ENCODE results near the gene DHX30.
"Not testable (repeated sequence)": the region's sequence is repeated elsewhere in the genome, so short reads cannot be mapped to it uniquely, and the experiment has no call there.

DHX30 gene

DNA sequence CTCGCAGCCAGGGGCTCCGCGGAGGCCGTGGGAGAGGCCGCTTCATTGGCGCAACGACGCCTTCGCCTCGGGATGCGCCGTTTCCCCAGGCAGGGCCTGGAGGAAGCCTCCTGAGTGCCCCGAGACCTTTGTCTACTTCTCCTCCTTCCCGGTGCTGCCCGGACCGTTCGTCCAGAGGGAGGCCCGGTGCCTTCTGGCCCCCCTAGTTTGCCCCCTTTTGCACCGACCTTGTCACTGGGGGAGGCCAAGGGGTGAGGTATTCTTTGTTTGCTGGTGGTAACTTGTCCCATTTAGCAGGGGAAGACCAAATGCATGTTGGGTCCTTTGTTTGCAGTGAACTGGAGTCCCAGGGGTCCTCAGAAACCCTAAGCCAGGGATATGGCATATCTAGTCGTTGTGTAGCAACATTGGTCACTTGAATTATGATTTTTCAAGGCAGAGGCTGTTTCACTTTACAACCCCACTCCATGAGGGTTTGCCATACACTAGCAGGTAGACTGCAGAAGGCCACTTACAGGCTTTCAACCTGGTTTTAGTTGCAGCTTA lies 615 bp downstream of the DHX30 start:
- DNase-seq (ENCODE audit: low read depth, low spot score): no peak

GRCh38 chr3:47804577-47804976 lies 1.6 kb downstream of the DHX30 start:
- no peak for DNase-seq (ENCODE audit: low read depth, low spot score)

DNA sequence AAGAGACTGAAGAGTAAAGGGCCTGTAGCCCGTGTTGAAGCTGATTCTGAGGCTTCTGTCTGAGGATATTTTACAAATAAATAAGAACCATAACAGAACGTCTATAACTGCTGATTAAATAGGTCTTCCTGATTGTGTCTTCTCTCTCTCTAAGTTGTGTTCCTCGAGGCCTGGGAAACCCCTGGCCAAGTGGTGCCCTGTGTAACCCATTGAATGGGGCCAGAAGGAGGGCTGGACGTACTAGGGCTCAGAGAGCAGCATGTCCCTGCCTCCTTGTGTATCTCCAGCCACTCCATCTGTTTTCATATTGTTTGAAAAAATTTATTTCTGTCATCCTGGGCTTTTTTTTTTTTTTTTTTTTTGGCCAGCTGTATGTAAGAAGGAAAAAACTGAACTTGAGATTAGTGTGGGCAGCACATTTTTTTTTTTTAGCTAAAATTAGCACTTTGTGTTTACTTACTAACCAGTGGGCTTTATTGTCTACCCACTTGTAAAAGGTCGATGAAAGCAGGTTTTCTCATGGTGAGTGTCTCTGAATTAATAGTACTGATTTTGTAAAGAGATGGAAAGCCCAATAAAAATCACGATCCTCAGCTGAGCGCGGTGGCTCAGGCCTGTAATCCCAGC lies 10.7 kb downstream of the DHX30 start:
- DNase-seq (ENCODE audit: low read depth, low spot score): no peak

DNA sequence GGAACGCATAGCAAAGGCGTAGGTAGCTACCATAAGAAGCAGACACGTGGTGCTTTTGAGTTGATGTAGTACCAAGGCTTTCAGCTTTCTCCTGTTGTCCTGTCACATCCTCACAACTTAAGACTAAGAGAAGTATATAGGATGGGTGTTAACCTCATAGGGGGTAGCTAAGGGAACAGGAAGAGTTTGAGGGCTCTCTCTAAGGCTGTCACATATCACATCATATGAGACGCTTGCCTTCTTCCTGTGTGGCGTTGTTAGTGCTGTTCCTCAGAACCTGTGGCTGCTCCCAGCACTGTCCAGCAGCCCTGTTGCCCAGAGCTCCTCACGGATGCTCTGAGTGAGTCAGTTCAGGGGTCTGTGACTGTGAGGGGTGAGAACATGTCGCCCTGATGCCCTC lies 14.7 kb downstream of the DHX30 start:
- DNase-seq (ENCODE audit: low read depth, low spot score): no peak

DNA sequence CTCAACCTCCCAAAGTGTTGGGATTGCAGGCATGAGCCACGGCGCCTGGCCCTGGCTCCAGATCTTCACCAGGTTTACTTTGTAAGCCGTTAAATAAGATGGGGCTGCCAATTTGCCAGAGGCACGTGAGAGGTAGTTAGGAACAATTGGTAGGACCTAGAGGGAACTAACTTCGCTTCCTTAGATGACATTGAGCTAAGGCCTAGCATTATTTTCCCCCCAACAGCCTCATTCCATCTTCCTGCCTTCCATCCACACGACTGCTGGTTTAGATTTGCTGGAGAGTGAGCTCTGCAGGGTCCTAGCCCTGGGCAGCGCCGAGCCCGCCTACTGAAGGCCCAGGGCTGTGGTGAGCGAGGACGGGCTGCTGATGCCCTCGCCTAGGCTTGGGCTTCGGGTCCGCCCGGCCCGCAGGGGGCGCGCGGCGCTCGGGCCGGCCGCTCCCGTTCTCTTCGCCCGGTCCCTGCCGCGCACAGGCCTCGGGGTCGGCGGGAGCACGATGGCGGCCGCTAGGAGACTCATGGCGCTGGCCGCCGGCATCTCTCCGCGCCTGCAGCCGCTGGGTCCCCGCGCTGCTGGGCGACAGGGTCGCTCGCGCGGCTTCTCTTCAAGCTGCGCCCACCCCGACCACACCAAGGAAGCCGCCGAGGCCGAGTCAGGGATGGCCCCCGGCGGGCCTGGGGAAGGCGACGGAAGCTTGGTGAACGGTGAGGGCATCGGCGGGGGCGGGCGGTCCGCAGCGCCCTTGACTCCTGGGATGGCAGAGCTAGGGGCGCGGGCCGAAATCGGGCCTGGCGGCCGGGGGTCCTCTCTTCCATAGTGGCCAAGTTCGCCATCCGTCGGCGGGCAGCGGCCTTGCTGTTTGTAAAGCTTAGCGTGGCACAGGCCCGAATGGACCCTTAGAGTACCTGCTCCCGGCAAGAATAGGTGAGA lies 21.9 kb downstream of the DHX30 start:
- DNase-seq (ENCODE audit: low read depth, low spot score): peak; percentile 51

- DNase-seq (ENCODE audit: low read depth, low spot score): no peak
These were observed 22.7 kb downstream of the DHX30 start for GRCh38 chr3:47825590-47825989.

- not testable (repeated sequence) for DNase-seq (ENCODE audit: low read depth, low spot score)
These were observed 26.5 kb downstream of the DHX30 start for GRCh38 chr3:47829482-47829881.

DNA sequence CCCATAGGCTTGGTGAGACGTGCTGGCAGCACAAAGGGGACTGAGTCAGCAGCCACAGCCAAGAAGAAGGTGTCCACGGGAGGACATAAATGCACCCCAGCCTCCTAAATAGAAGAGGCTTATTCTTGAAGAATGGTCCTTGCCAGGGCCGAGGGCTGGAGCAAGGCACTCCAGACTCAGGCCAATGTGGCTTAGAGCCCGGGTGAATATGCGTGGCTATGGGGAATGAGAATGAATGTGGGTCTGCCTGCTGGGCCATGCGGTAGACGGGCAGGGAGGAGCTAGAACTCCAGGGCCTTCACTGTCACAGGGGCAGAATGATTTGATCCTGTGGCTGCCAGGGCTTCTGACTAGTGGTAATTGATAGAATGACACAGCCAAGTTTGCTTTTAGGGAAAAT lies 34.0 kb downstream of the DHX30 start:
- no peak for DNase-seq (ENCODE audit: low read depth, low spot score)

DNA sequence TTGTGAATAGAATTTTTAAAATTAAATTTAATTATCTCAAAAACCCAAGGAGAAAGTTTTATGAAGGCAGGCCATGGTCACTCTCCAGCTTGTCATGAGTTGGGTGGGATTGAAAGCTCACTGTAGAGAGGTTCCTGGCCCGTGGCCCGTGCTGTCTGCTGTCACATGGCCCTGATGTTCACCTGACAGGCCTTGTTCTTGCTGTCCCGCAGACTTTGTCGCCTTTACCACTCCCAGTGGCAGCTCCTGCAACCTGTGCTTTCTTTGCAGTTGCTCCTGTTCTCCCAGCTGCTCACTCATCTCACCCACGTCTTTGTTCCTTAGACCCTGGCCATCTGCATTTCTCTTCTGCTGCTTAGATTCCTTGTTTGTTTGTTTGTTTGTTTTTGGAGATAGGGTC lies 35.6 kb downstream of the DHX30 start:
- no peak for DNase-seq (ENCODE audit: low read depth, low spot score)

- DNase-seq (ENCODE audit: low read depth, low spot score): no peak
These were observed 38.9 kb downstream of the DHX30 start for GRCh38 chr3:47841786-47842349.

DNA sequence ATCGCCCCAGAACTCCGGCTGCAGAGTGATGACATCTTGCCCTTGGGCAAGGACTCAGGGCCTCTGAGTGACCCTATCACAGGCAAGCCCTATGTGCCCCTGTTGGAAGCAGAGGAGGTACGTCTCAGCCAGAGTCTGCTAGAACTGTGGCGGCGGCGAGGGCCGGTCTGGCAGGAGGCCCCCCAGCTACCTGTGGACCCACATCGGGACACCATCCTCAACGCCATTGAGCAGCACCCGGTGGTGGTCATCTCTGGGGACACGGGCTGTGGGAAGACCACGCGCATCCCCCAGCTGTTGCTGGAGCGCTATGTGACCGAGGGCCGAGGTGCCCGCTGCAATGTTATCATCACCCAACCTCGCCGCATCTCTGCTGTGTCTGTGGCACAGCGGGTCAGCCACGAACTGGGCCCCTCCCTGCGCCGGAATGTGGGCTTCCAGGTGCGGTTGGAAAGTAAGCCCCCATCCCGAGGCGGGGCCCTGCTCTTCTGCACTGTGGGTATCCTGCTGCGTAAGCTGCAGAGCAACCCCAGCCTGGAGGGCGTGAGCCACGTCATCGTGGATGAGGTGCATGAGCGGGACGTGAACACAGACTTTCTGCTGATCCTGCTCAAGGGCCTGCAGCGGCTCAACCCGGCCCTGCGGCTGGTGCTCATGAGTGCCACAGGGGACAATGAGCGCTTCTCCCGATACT lies 43.4 kb downstream of the DHX30 start:
- no peak for DNase-seq (ENCODE audit: low read depth, low spot score)

GRCh38 chr3:47846880-47847248 lies 43.9 kb downstream of the DHX30 start:
- no peak for DNase-seq (ENCODE audit: low read depth, low spot score)

GRCh38 chr3:47847260-47847659 lies 44.3 kb downstream of the DHX30 start:
- DNase-seq (ENCODE audit: low read depth, low spot score): no peak

DNA sequence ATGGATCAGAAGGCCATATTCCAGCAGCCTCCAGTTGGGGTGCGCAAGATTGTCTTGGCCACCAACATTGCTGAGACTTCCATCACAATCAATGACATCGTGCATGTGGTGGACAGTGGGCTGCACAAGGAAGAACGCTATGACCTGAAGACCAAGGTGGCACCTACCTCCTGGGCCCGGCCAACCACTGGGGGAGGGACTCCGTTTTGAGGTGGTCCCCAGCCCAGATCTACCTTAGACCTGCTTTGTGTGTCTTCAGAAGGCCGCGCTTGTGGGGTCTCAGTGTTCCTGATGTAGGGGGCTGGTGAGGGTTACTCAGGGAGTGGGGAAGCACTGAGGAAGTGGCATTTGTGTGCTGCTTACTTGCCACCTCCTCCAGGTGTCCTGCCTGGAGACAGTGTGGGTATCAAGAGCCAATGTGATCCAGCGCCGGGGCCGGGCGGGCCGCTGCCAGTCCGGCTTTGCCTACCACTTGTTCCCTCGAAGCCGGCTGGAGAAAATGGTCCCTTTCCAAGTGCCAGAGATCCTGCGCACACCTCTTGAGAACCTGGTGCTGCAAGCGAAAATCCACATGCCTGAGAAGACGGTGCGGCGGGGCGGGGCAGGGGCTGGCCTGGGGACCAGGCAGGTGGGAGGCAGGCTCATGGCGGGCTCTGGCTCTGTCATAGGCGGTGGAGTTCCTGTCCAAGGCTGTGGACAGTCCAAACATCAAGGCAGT lies 45.0 kb downstream of the DHX30 start:
- no peak for DNase-seq (ENCODE audit: low read depth, low spot score)

- no peak for DNase-seq (ENCODE audit: low read depth, low spot score)
These were observed 45.7 kb downstream of the DHX30 start for GRCh38 chr3:47848599-47849117.

DNA sequence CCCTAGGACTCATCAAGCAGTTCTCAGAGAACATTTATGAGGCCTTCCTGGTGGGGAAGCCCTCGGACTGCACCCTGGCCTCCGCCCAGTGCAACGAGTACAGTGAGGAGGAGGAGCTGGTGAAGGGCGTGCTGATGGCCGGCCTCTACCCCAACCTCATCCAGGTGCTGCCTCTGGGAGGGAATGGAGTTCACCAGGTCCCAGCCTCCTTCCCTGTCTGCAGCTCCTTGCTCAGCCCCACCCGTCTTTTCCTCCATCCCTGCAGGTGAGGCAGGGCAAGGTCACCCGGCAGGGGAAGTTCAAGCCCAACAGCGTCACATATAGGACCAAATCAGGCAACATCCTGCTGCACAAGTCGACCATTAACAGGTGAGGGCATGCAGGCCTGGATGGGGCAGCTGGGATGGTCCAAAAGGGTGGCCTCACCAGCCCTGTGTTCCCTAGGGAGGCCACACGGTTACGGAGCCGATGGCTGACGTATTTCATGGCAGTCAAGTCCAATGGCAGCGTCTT lies 46.3 kb downstream of the DHX30 start:
- no peak for DNase-seq (ENCODE audit: low read depth, low spot score)

GRCh38 chr3:47849699-47850563 lies 47.0 kb downstream of the DHX30 start:
- DNase-seq (ENCODE audit: low read depth, low spot score): no peak

DNA sequence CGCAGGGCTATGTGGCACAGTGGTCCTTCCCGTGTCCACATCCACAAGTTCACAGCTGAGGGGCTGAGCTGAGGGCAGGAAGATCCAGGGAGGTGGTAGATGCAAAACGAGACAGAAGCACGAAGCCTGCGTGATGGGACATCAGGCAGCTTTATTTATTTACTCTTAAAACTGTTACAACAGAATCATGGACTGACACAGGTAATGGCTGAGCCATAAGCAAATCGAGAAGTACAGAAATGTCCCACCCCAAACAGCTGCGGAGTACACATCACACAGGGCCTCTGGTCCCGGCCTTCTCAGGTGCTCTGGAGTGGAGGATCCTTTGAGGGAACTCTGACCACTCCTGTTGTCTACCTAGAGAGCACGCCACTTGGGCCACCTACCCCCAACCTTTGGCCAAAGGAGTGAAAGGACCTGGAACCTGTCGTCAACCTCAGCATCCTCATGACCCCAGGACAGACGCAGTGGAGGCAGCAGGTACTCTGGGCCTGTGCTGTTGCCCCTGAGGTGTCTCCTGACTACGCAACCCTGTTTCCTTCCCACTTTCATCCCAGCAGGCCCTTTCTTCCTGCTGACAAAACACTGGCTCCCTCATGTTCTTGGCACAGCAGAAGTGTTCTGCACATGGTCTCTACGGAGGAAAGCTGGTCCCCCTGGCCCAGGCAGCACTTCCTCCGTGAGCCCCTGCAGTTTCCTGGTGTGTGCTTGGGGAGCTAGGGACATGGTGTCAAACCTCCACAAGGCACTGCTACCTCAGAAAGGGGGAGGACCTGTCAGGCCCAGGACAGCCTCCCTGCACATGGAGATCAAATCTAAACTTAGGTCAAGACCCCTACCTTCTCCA lies 47.8 kb downstream of the DHX30 start:
- DNase-seq (ENCODE audit: low read depth, low spot score): no peak

Data from activated naive CD8-positive, alpha-beta T cell treated with anti-CD3 and anti-CD28 coated beads, Interleukin-2, amount 50 U/mL, for 16 hours (primary cell).